Endothelial cell (in vitro differentiated cells): ENCODE measurements around the gene PGD. TPM values are rescaled to one million over a fixed set of nuclear protein-coding genes. Genes with fewer than 3 reads are reported as not detected.
A peak's percentile ranks its signal among the peaks of the same experiment; 100 is the strongest.

Experiments used
- DNase-seq: peaks from one replicate; pipeline ENCODE4 v3.0.0; 2021; ENCODE audit warnings: low spot score
- H3K27ac Mint-ChIP-seq: one replicate; pipeline ENCODE4 v1.8.0; 2021; ENCODE audit warnings: mixed read lengths, inconsistent platforms; ENCODE audit not compliant: unreplicated experiment
- H3K27me3 Mint-ChIP-seq: one replicate; pipeline ENCODE4 v1.8.0; 2021; ENCODE audit warnings: mild to moderate bottlenecking, moderate library complexity, mixed read lengths, inconsistent platforms; ENCODE audit not compliant: unreplicated experiment
- H3K36me3 Mint-ChIP-seq: one replicate; pipeline ENCODE4 v1.8.0; 2021; ENCODE audit warnings: mild to moderate bottlenecking, low read depth, mixed read lengths, inconsistent platforms; ENCODE audit not compliant: unreplicated experiment
- H3K4me1 Mint-ChIP-seq: one replicate; pipeline ENCODE4 v1.8.0; 2021; ENCODE audit warnings: mild to moderate bottlenecking, mixed read lengths, inconsistent platforms; ENCODE audit not compliant: unreplicated experiment
- H3K4me3 Mint-ChIP-seq: one replicate; pipeline ENCODE4 v1.8.0; 2021; ENCODE audit warnings: mild to moderate bottlenecking, mixed read lengths, inconsistent platforms; ENCODE audit not compliant: unreplicated experiment
- H3K9me3 Mint-ChIP-seq: one replicate; pipeline ENCODE4 v1.8.0; 2021; ENCODE audit warnings: mixed read lengths, inconsistent platforms; ENCODE audit not compliant: unreplicated experiment
- CTCF ChIP-seq: fragments of 200-600 bp; sonication (generic); IDR thresholded peaks from one replicate; pipeline ENCODE4 v1.5.0; 2021; ENCODE audit warnings: antibody characterized with exemption; ENCODE audit not compliant: unreplicated experiment
- total RNA-seq: library from RNA; stranded (reverse); fragmentation: NEBNext Ultra II Directional; extraction: Animal tissue kit (Norgen Biotek cat#: 25700); gene quantifications from one replicate; pipeline ENCODE4 v1.2.1, GENCODE V29; 2021; ENCODE audit not compliant: unreplicated experiment

Gene PGD
- total RNA-seq, 1 donor from 2014 or later, result 196 TPM

GRCh38 chr1:10399444-10399941 is 629 bp downstream of the PGD start:
- Mint-ChIP-seq H3K9me3 (no peaks in the 10 kb centered on the region), H3K27ac (peak overlapping the region; percentile 82), H3K36me3 (peaks cover 23% of the 10 kb centered on the region), H3K4me3 (peak overlapping the region; percentile 97), H3K4me1 (peaks cover 15% of the 10 kb centered on the region), H3K27me3 (peaks cover 3% of the 10 kb centered on the region)
- DNase-seq, result no peak
- TF ChIP-seq CTCF, result no peak

GRCh38 chr1:10400013-10400412 is 1.1 kb downstream of the PGD start:
- DNase-seq, result no peak
- Mint-ChIP-seq H3K27ac (peak overlapping the region; percentile 82), H3K4me3 (peak overlapping the region; percentile 97), H3K9me3 (no peaks in the 10 kb centered on the region), H3K4me1 (peaks cover 15% of the 10 kb centered on the region), H3K36me3 (peaks cover 25% of the 10 kb centered on the region), H3K27me3 (peaks cover 3% of the 10 kb centered on the region)
- no peak for TF ChIP-seq CTCF

- Mint-ChIP-seq H3K4me3 (peak overlapping the region; percentile 9), H3K27ac (no peak overlapping the region), H3K9me3 (no peaks in the 10 kb centered on the region), H3K36me3 (peaks cover 28% of the 10 kb centered on the region), H3K27me3 (peaks cover 3% of the 10 kb centered on the region), H3K4me1 (peaks cover 15% of the 10 kb centered on the region)
- DNase-seq, result no peak
- TF ChIP-seq CTCF, result no peak
These were observed 2.4 kb downstream of the PGD start for GRCh38 chr1:10401281-10401680.

- Mint-ChIP-seq H3K9me3 (no peaks in the 10 kb centered on the region), H3K4me1 (peaks cover 15% of the 10 kb centered on the region), H3K27ac (no peak overlapping the region), H3K4me3 (no peak overlapping the region), H3K27me3 (peaks cover 4% of the 10 kb centered on the region), H3K36me3 (peaks cover 42% of the 10 kb centered on the region)
- DNase-seq, result no peak
- no peak for TF ChIP-seq CTCF
These were observed 3.9 kb downstream of the PGD start for GRCh38 chr1:10402729-10403274.

- H3K27me3 Mint-ChIP-seq, result peaks cover 1% of the 10 kb centered on the region
These were observed 8.3 kb downstream of the PGD start for GRCh38 chr1:10407201-10407600.

More at GRCh38 chr1:10407201-10407600, 8.3 kb downstream of the PGD start:
- peaks cover 53% of the 10 kb centered on the region for H3K36me3 Mint-ChIP-seq
- H3K9me3 Mint-ChIP-seq, result no peaks in the 10 kb centered on the region
- no peaks in the 10 kb centered on the region for H3K4me1 Mint-ChIP-seq
- TF ChIP-seq CTCF, result no peak
- no peak overlapping the region for H3K27ac Mint-ChIP-seq
- no peak overlapping the region for H3K4me3 Mint-ChIP-seq
- DNase-seq, result no peak
